H7 (cell line): Measurements from ENCODE around the gene STAMBPL1. TPM values are rescaled to one million over a fixed set of nuclear protein-coding genes. Genes with fewer than 3 reads are reported as not detected.
"Not testable (repeated sequence)": the region's sequence is repeated elsewhere in the genome, so short reads cannot be mapped to it uniquely, and the experiment has no call there.

ENCODE experiments used
- DNase-seq: peaks from one replicate; pipeline ENCODE4 v3.0.0; 2012
- H3K27me3 ChIP-seq: 2 replicates; pipeline ENCODE4 v1.6.0; 2011; ENCODE audit warnings: mild to moderate bottlenecking, low read length; ENCODE audit not compliant: control insufficient read depth, insufficient read depth
- H3K36me3 ChIP-seq: replicated peaks from 2 replicates; pipeline ENCODE4 v1.5.1; 2011; ENCODE audit warnings: low read length; ENCODE audit not compliant: control insufficient read depth, insufficient read depth
- H3K4me3 ChIP-seq: 2 replicates; pipeline ENCODE4 v1.5.1; 2011; ENCODE audit warnings: low read depth, mild to moderate bottlenecking, control low read depth, low read length, moderate library complexity; ENCODE audit not compliant: insufficient read depth
- total RNA-seq: library from RNA; depleted of rRNA; stranded (reverse); fragments of >200 nt; shearing (Covaris generic); gene quantifications from 2 replicates; pipeline ENCODE4 v1.2.3, GENCODE V29; 2014; rRNA removed

The STAMBPL1 gene
- 1.3 and 2.3 TPM in 2 replicates for total RNA-seq

- peak; percentile 7 for DNase-seq
- Histone ChIP-seq H3K4me3 (peak within 1 kb of the TSS; percentile 85), H3K36me3 (no peaks in the 10 kb centered on the region), H3K27me3 (peaks cover 18% of the 10 kb centered on the region)
Measured at GRCh38 chr10:88879534-88880281, at the start of gene STAMBPL1. STAMBPL1 (plus strand) TSS chr10:88880245; CDS start chr10:88901709, 21,464 bp downstream.

- DNase-seq = no peak
- Histone ChIP-seq H3K27me3 (no peaks in the 10 kb centered on the region; the same call in 1 of the 2 replicates), H3K4me3 (no peak overlapping the region), H3K36me3 (no peaks in the 10 kb centered on the region)
Measured at GRCh38 chr10:88830643-88831268, 49.3 kb upstream of the STAMBPL1 start.

- no peak for DNase-seq
- Histone ChIP-seq H3K27me3 (no peaks in the 10 kb centered on the region; the same call in 1 of the 2 replicates), H3K4me3 (no peak overlapping the region), H3K36me3 (no peaks in the 10 kb centered on the region)
Measured at GRCh38 chr10:88831709-88832108, 48.3 kb upstream of the STAMBPL1 start.

GRCh38 chr10:88832376-88832775 lies 47.7 kb upstream of the STAMBPL1 start:
- Histone ChIP-seq H3K36me3 (no peaks in the 10 kb centered on the region), H3K27me3 (no peaks in the 10 kb centered on the region; the same call in 1 of the 2 replicates), H3K4me3 (no peak overlapping the region)
- no peak for DNase-seq

GRCh38 chr10:88833156-88833555 lies 46.9 kb upstream of the STAMBPL1 start:
- H3K4me3 ChIP-seq = no peak overlapping the region
- no peak for DNase-seq
- H3K27me3 ChIP-seq = no peaks in the 10 kb centered on the region; the same call in 1 of the 2 replicates
- H3K36me3 ChIP-seq = no peaks in the 10 kb centered on the region

GRCh38 chr10:88833723-88834122 lies 46.3 kb upstream of the STAMBPL1 start:
- H3K27me3 ChIP-seq = no peaks in the 10 kb centered on the region; the same call in 1 of the 2 replicates

GRCh38 chr10:88835096-88835909 lies 44.7 kb upstream of the STAMBPL1 start:
- DNase-seq = peak; percentile 19
- no peaks in the 10 kb centered on the region; the same call in 1 of the 2 replicates for H3K27me3 ChIP-seq
- no peaks in the 10 kb centered on the region for H3K36me3 ChIP-seq

More at GRCh38 chr10:88833723-88834122, 46.3 kb upstream of the STAMBPL1 start:
- no peak overlapping the region for H3K4me3 ChIP-seq
- no peak for DNase-seq
- H3K36me3 ChIP-seq = no peaks in the 10 kb centered on the region

GRCh38 chr10:88835910-88836221 lies 44.2 kb upstream of the STAMBPL1 start:
- Histone ChIP-seq H3K36me3 (no peaks in the 10 kb centered on the region), H3K27me3 (no peaks in the 10 kb centered on the region; the same call in 1 of the 2 replicates), H3K4me3 (no peak overlapping the region)
- no peak for DNase-seq

More at GRCh38 chr10:88835096-88835909, 44.7 kb upstream of the STAMBPL1 start:
- no peak overlapping the region for H3K4me3 ChIP-seq

- not testable (repeated sequence) for H3K4me3 ChIP-seq, H3K36me3 ChIP-seq, H3K27me3 ChIP-seq, DNase-seq
Measured at GRCh38 chr10:88837632-88838031, 42.4 kb upstream of the STAMBPL1 start.

- Histone ChIP-seq H3K36me3 (no peaks in the 10 kb centered on the region), H3K4me3 (no peak overlapping the region), H3K27me3 (no peaks in the 10 kb centered on the region; the same call in 1 of the 2 replicates)
- DNase-seq = no peak
Measured at GRCh38 chr10:88838766-88839350, 41.2 kb upstream of the STAMBPL1 start.

GRCh38 chr10:88840104-88840503 lies 39.9 kb upstream of the STAMBPL1 start:
- DNase-seq = no peak
- no peaks in the 10 kb centered on the region; the same call in 1 of the 2 replicates for H3K27me3 ChIP-seq

GRCh38 chr10:88840881-88841280 lies 39.2 kb upstream of the STAMBPL1 start:
- no peaks in the 10 kb centered on the region for H3K36me3 ChIP-seq
- H3K27me3 ChIP-seq = no peaks in the 10 kb centered on the region; the same call in 1 of the 2 replicates
- no peak overlapping the region for H3K4me3 ChIP-seq
- no peak for DNase-seq

More at GRCh38 chr10:88840104-88840503, 39.9 kb upstream of the STAMBPL1 start:
- no peak overlapping the region for H3K4me3 ChIP-seq
- H3K36me3 ChIP-seq = no peaks in the 10 kb centered on the region

- no peak for DNase-seq
- Histone ChIP-seq H3K36me3 (no peaks in the 10 kb centered on the region), H3K27me3 (no peaks in the 10 kb centered on the region; the same call in 1 of the 2 replicates), H3K4me3 (no peak overlapping the region)
Measured at GRCh38 chr10:88841316-88842111, 38.5 kb upstream of the STAMBPL1 start.
